IPS-15b (cell line): ENCODE results near the gene VIT.
"Not testable (repeated sequence)": the region's sequence is repeated elsewhere in the genome, so short reads cannot be mapped to it uniquely, and the experiment has no call there.

Experiments
- H3K27me3 ChIP-seq: one replicate; pipeline ENCODE4 v1.6.1; 2013; ENCODE audit warnings: low read length; ENCODE audit not compliant: control insufficient read depth, insufficient read depth
- H3K36me3 ChIP-seq: one replicate; pipeline ENCODE4 v1.6.1; 2013; ENCODE audit warnings: low read length; ENCODE audit not compliant: control insufficient read depth, insufficient read depth
- H3K4me1 ChIP-seq: one replicate; pipeline ENCODE4 v1.6.1; 2013; ENCODE audit warnings: mild to moderate bottlenecking, low read length; ENCODE audit not compliant: control insufficient read depth, insufficient read depth
- H3K4me3 ChIP-seq: one replicate; pipeline ENCODE4 v1.5.1; 2013; ENCODE audit warnings: low read depth, low read length
- H3K9ac ChIP-seq: one replicate; pipeline ENCODE4 v1.6.1; 2013; ENCODE audit warnings: low read depth, mild to moderate bottlenecking, low read length
- H3K9me3 ChIP-seq: one replicate; pipeline ENCODE4 v1.6.1; 2013; ENCODE audit warnings: mild to moderate bottlenecking, low read length; ENCODE audit not compliant: control insufficient read depth, insufficient read depth

VIT gene

DNA sequence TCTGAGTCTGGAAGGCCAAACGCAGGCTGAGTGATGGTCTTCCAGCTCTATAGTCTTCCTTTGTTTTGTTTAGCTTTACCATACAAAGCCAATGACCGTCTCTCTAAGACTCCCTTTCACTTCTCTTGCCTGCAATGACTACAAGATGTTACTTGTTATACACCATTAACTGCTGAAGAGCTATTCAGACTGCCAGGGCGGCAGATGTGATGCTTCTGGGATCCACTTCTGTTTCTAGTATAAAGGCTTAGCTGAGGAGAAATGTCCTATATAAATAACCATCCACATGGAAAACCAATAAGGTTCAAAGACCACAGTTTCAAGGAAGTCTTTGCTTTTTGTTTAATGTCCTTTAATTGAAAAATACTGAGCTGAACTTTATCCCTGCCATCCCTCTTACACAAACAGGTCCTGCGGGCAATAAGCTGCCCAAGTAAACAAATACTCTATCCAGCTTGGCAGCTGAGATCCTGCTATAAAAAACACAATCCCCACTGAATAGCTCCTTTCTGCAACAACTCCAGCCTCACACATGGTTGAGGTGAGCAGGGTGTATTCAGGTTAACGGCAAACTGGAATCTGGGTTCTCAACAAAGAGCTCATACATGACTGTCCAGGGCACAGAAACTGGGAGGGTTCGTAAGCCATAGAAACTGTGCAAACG, 124.6 kb downstream of the VIT start:
- Histone ChIP-seq H3K4me3 (no peak overlapping the region), H3K9me3 (no peaks in the 10 kb centered on the region), H3K27me3 (no peaks in the 10 kb centered on the region), H3K4me1 (peaks cover 6% of the 10 kb centered on the region), H3K36me3 (no peaks in the 10 kb centered on the region), H3K9ac (no peak overlapping the region)

DNA sequence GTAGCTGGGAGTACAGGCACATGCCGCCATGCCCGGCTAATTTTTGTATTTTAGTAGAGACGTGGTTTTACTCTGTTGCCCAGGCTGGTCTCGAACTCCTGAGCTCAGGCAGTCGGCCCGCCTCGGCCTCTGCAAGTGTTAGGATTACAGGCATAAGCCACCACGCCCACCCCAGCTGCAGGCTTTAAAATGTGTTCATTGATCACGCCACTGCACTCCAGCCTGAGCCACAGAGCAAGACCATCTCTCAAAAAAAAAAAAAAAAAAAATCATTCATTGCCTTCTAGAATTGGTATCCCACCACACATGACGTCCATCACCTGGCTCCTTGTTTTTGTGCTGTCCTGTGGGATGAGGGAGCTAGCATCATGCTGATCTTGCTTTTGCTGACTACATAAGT, 127.4 kb downstream of the VIT start:
- H3K9me3 ChIP-seq: no peaks in the 10 kb centered on the region
- H3K27me3 ChIP-seq: no peaks in the 10 kb centered on the region
- no peaks in the 10 kb centered on the region for H3K36me3 ChIP-seq
- H3K4me3 ChIP-seq: no peak overlapping the region
- no peak overlapping the region for H3K9ac ChIP-seq
- peaks cover 6% of the 10 kb centered on the region for H3K4me1 ChIP-seq

DNA sequence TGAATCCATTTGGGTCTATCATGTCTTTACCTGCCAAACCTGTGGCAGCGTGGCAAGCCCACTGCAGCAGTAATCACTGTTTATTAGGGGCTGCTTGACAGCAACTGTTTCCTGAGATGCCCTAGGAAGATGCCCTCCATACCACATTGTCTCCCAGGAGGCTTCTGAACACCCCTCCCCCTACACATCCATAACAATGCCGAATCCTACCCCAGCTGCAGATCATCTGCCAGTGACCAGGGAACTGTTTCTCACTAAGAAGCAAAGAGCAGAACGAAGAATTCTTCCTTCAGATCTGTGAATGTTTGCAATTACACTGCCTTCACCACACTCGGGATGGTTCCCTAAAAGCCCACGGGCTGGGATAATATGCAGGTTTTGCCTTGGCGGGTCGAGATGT, 127.8 kb downstream of the VIT start:
- Histone ChIP-seq H3K9me3 (no peaks in the 10 kb centered on the region), H3K4me1 (peaks cover 6% of the 10 kb centered on the region), H3K27me3 (no peaks in the 10 kb centered on the region), H3K36me3 (no peaks in the 10 kb centered on the region), H3K4me3 (no peak overlapping the region), H3K9ac (no peak overlapping the region)

DNA sequence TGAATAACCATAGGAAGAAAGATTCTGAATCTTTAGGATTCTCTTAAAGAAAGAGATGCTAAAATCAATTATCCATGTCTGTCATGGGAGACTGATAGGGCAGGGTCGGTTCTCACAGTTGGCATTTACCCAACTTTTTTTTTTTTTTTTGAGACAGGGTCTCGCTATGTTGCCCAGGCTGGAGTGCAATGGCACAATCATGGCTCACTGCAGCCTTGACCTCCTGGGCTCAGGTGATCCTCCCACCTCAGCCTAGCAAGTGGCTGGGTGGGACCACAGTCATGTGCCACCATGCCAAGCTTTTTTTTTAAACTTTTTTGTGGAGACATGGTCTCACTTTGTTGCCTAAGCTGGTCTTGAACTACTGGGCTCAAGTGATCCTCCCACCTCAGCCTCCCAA, 128.2 kb downstream of the VIT start:
- H3K9me3 ChIP-seq, H3K4me1 ChIP-seq, H3K36me3 ChIP-seq, H3K4me3 ChIP-seq, H3K27me3 ChIP-seq, H3K9ac ChIP-seq: not testable (repeated sequence)

DNA sequence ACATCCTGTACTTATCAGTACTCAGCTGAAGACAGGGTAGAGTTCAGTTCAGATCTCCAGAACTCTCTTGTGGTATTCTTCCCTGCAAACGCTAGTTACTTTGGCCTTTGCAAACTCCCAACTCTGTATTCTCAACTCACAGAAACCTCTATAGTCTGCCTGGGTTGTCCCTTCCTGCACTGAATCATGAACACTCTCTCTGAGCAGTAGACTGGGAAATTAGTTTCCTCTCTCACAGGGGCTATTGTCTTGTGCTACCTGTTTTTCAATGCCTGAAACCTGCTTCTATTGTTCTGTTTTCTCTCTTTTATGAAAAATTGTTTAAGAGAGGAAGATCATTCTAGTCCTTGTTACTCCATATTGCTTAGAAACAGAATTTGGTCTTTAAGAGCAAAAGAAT, 134.7 kb downstream of the VIT start:
- no peaks in the 10 kb centered on the region for H3K27me3 ChIP-seq
- no peaks in the 10 kb centered on the region for H3K9me3 ChIP-seq
- no peak overlapping the region for H3K4me3 ChIP-seq
- peaks cover 17% of the 10 kb centered on the region for H3K4me1 ChIP-seq
- no peaks in the 10 kb centered on the region for H3K36me3 ChIP-seq
- no peak overlapping the region for H3K9ac ChIP-seq

DNA sequence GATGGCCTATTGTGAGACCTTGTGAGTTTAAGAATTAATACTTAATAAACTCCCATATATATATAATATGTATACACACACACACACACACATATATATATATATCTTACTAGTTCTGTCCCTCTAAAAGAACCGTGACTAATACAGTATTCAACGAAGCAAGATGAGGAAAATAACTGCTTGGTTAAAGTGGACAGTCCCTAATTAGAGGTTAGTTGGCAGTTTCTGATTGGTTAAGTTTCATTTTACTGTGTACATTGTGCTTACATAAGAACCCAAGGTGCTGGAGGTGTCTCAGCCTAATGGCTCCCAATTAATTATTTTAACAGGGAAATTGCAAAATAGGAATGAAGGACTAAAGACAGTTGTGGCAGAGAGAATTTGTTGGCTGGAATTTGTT, 137.7 kb downstream of the VIT start:
- Histone ChIP-seq H3K4me3 (no peak overlapping the region), H3K4me1 (peaks cover 17% of the 10 kb centered on the region), H3K9me3 (no peaks in the 10 kb centered on the region), H3K27me3 (no peaks in the 10 kb centered on the region), H3K9ac (no peak overlapping the region), H3K36me3 (no peaks in the 10 kb centered on the region)

DNA sequence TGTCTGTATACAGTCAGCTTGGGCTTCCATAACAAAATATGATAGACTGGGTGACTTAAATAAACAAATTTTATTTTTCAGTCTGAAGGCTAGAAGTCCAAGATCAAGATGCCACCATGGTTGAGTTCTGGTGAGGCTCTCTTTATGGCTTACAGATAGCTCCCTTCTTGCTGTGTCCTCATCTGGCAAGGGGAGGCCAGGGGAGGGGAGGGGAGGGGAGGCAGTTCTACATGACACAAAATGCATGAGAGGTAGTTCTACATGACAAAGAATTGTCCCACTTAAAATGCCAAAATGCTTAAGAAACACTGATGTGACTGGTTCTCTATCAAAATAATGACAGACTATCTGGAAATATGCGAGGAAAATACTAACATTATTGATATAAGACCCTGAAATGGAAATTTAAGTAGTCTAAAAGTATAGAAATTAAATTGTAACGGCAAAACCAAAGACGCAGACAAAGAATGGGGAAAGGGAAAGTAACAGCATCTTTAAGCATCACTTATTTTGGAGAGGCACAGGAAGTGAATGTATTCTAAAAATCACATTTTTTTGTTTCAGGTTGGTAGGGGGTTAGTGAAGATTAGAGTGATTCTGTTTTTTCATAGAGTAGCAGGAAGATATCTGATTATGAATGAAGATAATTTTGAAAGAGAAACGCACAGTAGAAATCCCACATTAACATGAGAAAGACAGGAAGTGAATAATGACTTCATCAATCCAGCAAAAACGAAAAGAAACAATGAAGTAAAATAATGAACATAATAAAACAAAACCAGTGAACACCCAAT, 138.4 kb downstream of the VIT start:
- Histone ChIP-seq H3K27me3 (no peaks in the 10 kb centered on the region), H3K9me3 (no peaks in the 10 kb centered on the region), H3K9ac (no peak overlapping the region), H3K4me3 (no peak overlapping the region), H3K36me3 (no peaks in the 10 kb centered on the region), H3K4me1 (peaks cover 17% of the 10 kb centered on the region)

DNA sequence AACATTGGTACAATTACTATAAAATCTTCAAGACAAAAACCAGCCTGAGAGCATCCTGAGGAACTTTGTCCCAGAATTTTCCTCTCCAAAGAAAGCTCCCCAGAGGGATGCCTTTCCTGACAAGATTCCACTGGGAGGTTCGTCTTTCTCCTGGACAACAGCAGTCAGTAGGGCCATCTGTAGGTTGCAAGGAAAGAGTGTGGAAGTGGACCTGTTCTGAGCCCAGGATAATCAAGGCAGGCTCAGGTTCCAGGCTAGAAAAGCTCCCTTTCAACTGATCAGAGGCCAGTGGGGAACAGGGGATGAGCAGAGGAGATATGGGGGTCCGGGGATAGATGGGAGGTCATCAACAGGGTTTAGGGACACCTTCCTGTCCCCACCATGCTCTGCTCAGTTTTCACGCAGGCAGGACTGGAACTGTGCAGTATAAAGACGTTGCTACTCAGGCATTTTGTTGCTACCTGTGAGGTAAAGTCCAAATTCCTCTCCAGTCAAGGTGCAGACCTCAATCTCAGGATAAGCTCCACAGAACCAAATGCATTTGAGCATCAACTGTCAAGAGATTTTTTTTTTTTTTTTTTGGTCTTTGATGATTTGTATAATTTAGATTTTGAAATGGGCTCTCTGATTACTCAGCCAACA, 143.6 kb downstream of the VIT start:
- Histone ChIP-seq H3K27me3 (no peaks in the 10 kb centered on the region), H3K9me3 (no peaks in the 10 kb centered on the region), H3K9ac (no peak overlapping the region), H3K4me1 (peaks cover 17% of the 10 kb centered on the region), H3K4me3 (no peak overlapping the region), H3K36me3 (no peaks in the 10 kb centered on the region)

DNA sequence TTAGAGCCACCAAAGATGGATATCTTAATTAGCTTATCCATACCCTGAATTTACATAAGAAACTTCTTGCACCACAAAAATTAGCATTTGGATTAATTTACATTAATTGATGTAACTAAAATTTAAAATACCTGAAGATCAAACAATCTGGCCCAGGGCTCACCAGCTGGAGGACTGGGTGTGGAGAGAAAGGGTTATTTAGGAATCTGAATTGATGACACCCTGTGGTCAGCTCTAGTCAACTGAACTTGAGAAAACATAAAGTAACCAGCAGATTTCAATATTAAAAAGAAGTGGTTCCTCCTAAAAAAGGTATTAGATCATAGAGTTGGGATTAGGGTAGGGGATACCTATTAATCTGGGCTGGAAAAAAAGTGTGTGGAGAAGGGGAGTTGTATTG, 147.3 kb downstream of the VIT start:
- Histone ChIP-seq H3K9me3 (no peaks in the 10 kb centered on the region), H3K4me1 (peaks cover 8% of the 10 kb centered on the region), H3K9ac (no peak overlapping the region), H3K4me3 (no peak overlapping the region), H3K36me3 (no peaks in the 10 kb centered on the region), H3K27me3 (no peaks in the 10 kb centered on the region)

DNA sequence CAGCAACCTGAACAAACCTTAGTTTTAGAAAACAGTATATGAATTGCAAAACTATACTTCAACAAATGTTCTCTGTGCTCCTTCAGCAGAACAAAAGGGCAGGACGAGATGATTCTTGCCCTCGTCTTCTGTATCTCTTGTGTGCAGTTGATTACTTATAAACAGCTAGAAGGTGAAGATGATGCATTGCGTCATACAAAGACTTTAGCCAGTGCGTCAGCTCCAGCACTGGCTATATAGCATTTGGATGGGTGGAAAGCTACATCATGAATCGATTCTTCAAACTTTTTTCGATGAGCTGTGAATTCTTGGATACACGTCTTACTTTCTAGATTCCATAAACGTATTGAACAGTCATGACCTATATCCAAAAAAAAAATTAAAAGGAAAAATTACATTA, 152.8 kb downstream of the VIT start:
- no peaks in the 10 kb centered on the region for H3K9me3 ChIP-seq
- no peak overlapping the region for H3K4me3 ChIP-seq
- no peak overlapping the region for H3K9ac ChIP-seq
- peaks cover 5% of the 10 kb centered on the region for H3K36me3 ChIP-seq
- H3K27me3 ChIP-seq: no peaks in the 10 kb centered on the region
- peaks cover 3% of the 10 kb centered on the region for H3K4me1 ChIP-seq

DNA sequence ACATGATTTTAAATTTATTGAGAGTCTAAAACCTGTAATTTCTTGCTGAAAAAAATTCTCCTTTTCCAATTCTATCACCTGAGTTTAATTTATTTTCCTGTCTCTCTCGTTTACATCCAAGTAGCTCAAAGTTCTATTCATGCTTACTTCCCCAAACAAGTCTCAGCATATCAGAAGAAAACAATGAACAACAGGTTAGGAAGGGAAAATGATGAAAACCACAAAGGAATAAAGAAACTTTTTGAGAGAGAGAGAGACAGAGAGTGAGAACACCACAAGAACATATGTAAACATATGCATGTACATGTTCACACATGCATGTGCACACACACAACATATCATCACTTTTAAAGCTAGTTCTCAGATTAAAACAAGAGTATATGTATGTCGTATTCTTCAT, 157.7 kb downstream of the VIT start:
- no peaks in the 10 kb centered on the region for H3K27me3 ChIP-seq
- no peak overlapping the region for H3K9ac ChIP-seq
- H3K4me1 ChIP-seq: no peaks in the 10 kb centered on the region
- peaks cover 2% of the 10 kb centered on the region for H3K36me3 ChIP-seq
- H3K9me3 ChIP-seq: no peaks in the 10 kb centered on the region
- H3K4me3 ChIP-seq: no peak overlapping the region

DNA sequence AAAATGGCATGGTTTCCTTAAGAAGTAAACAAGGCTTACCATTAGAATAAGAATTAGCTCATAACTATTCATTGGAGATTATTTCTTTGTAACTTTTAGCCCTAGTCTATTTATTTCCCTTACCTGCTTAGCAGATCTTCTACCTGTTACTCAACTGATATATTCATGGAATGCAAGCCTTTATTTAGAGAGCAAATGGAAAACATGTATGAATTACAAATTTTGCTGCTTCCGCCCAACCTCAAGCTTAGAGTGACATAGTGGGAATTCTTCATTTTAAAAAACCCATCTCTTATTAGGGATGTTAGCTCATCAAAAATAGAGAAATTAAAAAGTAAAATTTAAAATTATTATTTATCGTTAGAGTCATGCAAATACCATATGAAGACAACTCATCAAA, 158.9 kb downstream of the VIT start:
- H3K36me3 ChIP-seq: no peaks in the 10 kb centered on the region
- no peaks in the 10 kb centered on the region for H3K27me3 ChIP-seq
- H3K4me1 ChIP-seq: no peaks in the 10 kb centered on the region

More for the DNA sequence above, 158.9 kb downstream of the VIT start:
- Histone ChIP-seq H3K4me3 (no peak overlapping the region), H3K9ac (no peak overlapping the region), H3K9me3 (no peaks in the 10 kb centered on the region)
